B cell (primary cell): Measurements from ENCODE around the gene AQR. TPM values are rescaled to one million over a fixed set of nuclear protein-coding genes. Genes with fewer than 3 reads are reported as not detected.

Experiments used
- ATAC-seq: fragments of 200-7000 bp; cut with Tn5 transposase; one replicate; pipeline ENCODE4 v1.10.0; 2021; ENCODE audit warnings: low read depth, mild to moderate bottlenecking, moderate number of reproducible peaks, moderate library complexity
- CTCF ChIA-PET: fragments of 350-600 bp; sonication (Branson Sonifier 250); formaldehyde crosslinking; loops from one replicate; lab custom pipeline; 2021; ENCODE audit warnings: antibody characterized with exemption, inconsistent platforms; lab: Charles Lee
- POLR2A ChIA-PET: fragments of 350-600 bp; sonication (Branson Sonifier 250); formaldehyde crosslinking; loops from one replicate; lab custom pipeline; 2021; ENCODE audit warnings: antibody characterized with exemption; lab: Charles Lee
- DNase-seq: peaks from one replicate; pipeline ENCODE4 v3.0.0; 2013
- H2AFZ ChIP-seq: 2 replicates; pipeline ENCODE4 v1.6.1; 2012; ENCODE audit warnings: mild to moderate bottlenecking, low read depth, low read length; ENCODE audit not compliant: insufficient read depth, poor library complexity, severe bottlenecking
- H3K27ac ChIP-seq, 2 donors: 1 replicate in 1 of 2; 2 replicates in 1 of 2; pipeline ENCODE4 v1.5.1; 2012 to 2013; ENCODE audit warnings: low read length in 2 of 2, mild to moderate bottlenecking in 2 of 2, moderate library complexity in 1 of 2
- H3K27me3 ChIP-seq, 4 experiments: fragments of 200-600 bp in 1 of 4; sonication (generic) in 1 of 4; replicated peaks in 1 of 4; 1 replicate in 2 of 4; 2 replicates in 2 of 4; pipeline versions ENCODE4 v1.6.1 to v1.7.0; 2013 to 2016; ENCODE audit warnings: low read length in 3 of 4, mild to moderate bottlenecking in 2 of 4, mixed read lengths in 1 of 4, moderate library complexity in 1 of 4; ENCODE audit not compliant: insufficient read depth in 4 of 4, control insufficient read depth in 3 of 4; ENCODE audit errors: control extremely low read depth in 1 of 4
- H3K36me3 ChIP-seq, 2 experiments: replicated peaks in 1 of 2; 1 replicate in 1 of 2; 2 replicates in 1 of 2; pipeline versions ENCODE4 v1.6.1 to v1.7.1; 2013; ENCODE audit warnings: low read length in 1 of 2; ENCODE audit not compliant: insufficient read depth in 2 of 2, control insufficient read depth in 1 of 2; ENCODE audit errors: control extremely low read depth in 1 of 2, extremely low read depth in 1 of 2
- H3K4me1 ChIP-seq, 2 donors: fragments of 200-600 bp in 1 of 2; sonication (generic) in 1 of 2; 1 replicate in 1 of 2; 2 replicates in 1 of 2; pipeline versions ENCODE4 v1.5.1 to v1.6.1; 2013 to 2017; ENCODE audit warnings: low read length in 2 of 2; ENCODE audit not compliant: control insufficient read depth in 2 of 2, insufficient read depth in 2 of 2
- H3K4me2 ChIP-seq: replicated peaks from 2 replicates; pipeline ENCODE3; 2012; ENCODE audit warnings: mild to moderate bottlenecking, low read depth, low read length; ENCODE audit not compliant: poor library complexity, severe bottlenecking
- H3K4me3 ChIP-seq, 5 experiments: fragments of 200-600 bp in 1 of 5; sonication (generic) in 1 of 5; 1 replicate in 3 of 5; 2 replicates in 2 of 5; pipeline versions ENCODE4 v1.5.1 to v1.7.0; 2011 to 2016; ENCODE audit warnings: low read length in 4 of 5, mild to moderate bottlenecking in 4 of 5, low read depth in 2 of 5, control low read depth in 1 of 5, moderate library complexity in 1 of 5; ENCODE audit not compliant: insufficient read depth in 1 of 5; ENCODE audit errors: control extremely low read depth in 1 of 5, extremely low read depth in 1 of 5
- H3K79me2 ChIP-seq: fragments of 200-600 bp; sonication (generic); one replicate; pipeline ENCODE4 v1.6.0; 2016; ENCODE audit warnings: low read length; ENCODE audit not compliant: control insufficient read depth, insufficient read depth
- H3K9ac ChIP-seq: fragments of 200-600 bp; sonication (generic); 2 replicates; pipeline ENCODE4 v1.6.1; 2017; ENCODE audit warnings: mild to moderate bottlenecking, low read length, moderate library complexity
- H3K9me3 ChIP-seq, 3 donors: one replicate each; pipeline versions ENCODE4 v1.6.1 to v1.7.1; 2013; ENCODE audit warnings: low read length in 2 of 3; ENCODE audit not compliant: control insufficient read depth in 2 of 3, insufficient read depth in 1 of 3; ENCODE audit errors: control extremely low read depth in 1 of 3
- H4K20me1 ChIP-seq: 2 replicates; pipeline ENCODE4 v1.6.0; 2012; ENCODE audit warnings: mild to moderate bottlenecking, low read length; ENCODE audit not compliant: insufficient read depth, control insufficient read depth, poor library complexity, severe bottlenecking
- H3K27ac Mint-ChIP-seq: one replicate; pipeline ENCODE4 v1.8.0; 2021; ENCODE audit warnings: mixed read lengths
- H3K27me3 Mint-ChIP-seq: one replicate; pipeline ENCODE4 v1.8.0; 2021; ENCODE audit warnings: mixed read lengths
- H3K4me1 Mint-ChIP-seq: one replicate; pipeline ENCODE4 v1.8.0; 2021; ENCODE audit warnings: mixed read lengths
- H3K4me3 Mint-ChIP-seq: one replicate; pipeline ENCODE4 v1.8.0; 2021; ENCODE audit warnings: mixed read lengths
- H3K9me3 Mint-ChIP-seq: one replicate; pipeline ENCODE4 v1.8.0; 2022; ENCODE audit warnings: mixed read lengths; ENCODE audit not compliant: insufficient read depth
- EZH2 ChIP-seq: IDR thresholded peaks from 2 replicates; pipeline ENCODE4 v1.6.1; 2012; ENCODE audit warnings: borderline replicate concordance, low read depth, mild to moderate bottlenecking, moderate library complexity, low read length; ENCODE audit not compliant: insufficient read depth, poor library complexity, severe bottlenecking
- WGBS: methylation state at CpG from one replicate; pipeline ENCODE4 v1.1.5; 2013; ENCODE audit warnings: missing lambda C conversion rate; ENCODE audit not compliant: insufficient coverage; 5-methylcytosine and 5-hydroxymethylcytosine counted together
- intact Hi-C: fragments of 100-400 bp; cut with micrococcal nuclease; formaldehyde crosslinking; loops from one replicate; pipeline ENCODE4 v1.10.0; 2022
- polyA plus RNA-seq: library from polyadenylated mRNA; depleted of rRNA; stranded (reverse); fragments of >200 nt; gene quantifications from 2 replicates; pipeline ENCODE4 v1.2.3, GENCODE V29; 2012
- total RNA-seq, 2 donors: library from RNA; stranded (reverse); fragments of 120-200 nt in 1 of 2; gene quantifications; 1 replicate in 1 of 2; 2 replicates in 1 of 2; pipeline versions ENCODE4 v1.2.3 to v1.2.4, GENCODE V29; 2013 to 2022
- TF ChIP-seq, protein P1 (sequence below): fragments of 200-600 bp; IDR thresholded peaks from one replicate; pipeline ENCODE4 v1.8.0; 2022; ENCODE audit warnings: antibody characterized with exemption, mild to moderate bottlenecking

Gene AQR
- total and polyA plus RNA-seq, 2 donors (not counting 1 experiment from before 2014, with no cell fraction given), result 24.2 to 41.7 TPM

DNA sequence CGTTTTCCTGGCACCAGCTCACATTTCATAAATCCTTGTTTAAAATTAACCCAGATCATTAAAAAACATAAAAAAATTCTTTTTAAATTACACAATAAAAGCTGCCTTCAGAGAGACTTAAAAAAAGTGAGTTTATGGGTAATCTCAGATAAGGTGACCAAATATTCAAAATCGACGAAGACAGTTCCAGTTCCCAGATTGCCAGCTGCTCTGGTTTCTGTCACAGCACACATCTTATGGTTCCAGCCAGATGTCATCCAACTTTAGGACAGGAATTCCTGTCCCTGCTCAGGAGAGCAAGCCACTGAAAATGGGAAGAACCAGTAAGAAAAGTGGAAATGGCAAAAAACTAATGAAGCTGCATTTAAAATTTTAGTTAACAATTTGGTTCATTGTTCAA lies 34.4 kb upstream of the AQR start:
- WGBS, result no CpG with 5 or more reads among the region's 3 CpGs
- H3K9ac ChIP-seq, result no peak overlapping the region
- H3K27ac Mint-ChIP-seq, result no peak overlapping the region
- ChIA-PET POLR2A (no interaction called here), CTCF (no interaction called here)
- no peaks in the 10 kb centered on the region for H3K4me1 ChIP-seq
- ATAC-seq (no peak), DNase-seq (no peak)
- intact Hi-C loops, result no loop called here
- H3K27me3 Mint-ChIP-seq, result peaks cover 5% of the 10 kb centered on the region
- no peak overlapping the region for H2AFZ ChIP-seq
- no peaks in the 10 kb centered on the region for H3K4me1 Mint-ChIP-seq
- no peak overlapping the region for H3K4me3 ChIP-seq
- H3K27ac ChIP-seq, result no peak overlapping the region
- H3K9me3 ChIP-seq, result no peaks in the 10 kb centered on the region
- H4K20me1 ChIP-seq, result no peaks in the 10 kb centered on the region
- H3K36me3 ChIP-seq, result no peaks in the 10 kb centered on the region
- H3K9me3 Mint-ChIP-seq, result no peaks in the 10 kb centered on the region
- no peaks in the 10 kb centered on the region for H3K79me2 ChIP-seq
- H3K4me2 ChIP-seq, result no peak overlapping the region
- TF ChIP-seq, protein P1, sequence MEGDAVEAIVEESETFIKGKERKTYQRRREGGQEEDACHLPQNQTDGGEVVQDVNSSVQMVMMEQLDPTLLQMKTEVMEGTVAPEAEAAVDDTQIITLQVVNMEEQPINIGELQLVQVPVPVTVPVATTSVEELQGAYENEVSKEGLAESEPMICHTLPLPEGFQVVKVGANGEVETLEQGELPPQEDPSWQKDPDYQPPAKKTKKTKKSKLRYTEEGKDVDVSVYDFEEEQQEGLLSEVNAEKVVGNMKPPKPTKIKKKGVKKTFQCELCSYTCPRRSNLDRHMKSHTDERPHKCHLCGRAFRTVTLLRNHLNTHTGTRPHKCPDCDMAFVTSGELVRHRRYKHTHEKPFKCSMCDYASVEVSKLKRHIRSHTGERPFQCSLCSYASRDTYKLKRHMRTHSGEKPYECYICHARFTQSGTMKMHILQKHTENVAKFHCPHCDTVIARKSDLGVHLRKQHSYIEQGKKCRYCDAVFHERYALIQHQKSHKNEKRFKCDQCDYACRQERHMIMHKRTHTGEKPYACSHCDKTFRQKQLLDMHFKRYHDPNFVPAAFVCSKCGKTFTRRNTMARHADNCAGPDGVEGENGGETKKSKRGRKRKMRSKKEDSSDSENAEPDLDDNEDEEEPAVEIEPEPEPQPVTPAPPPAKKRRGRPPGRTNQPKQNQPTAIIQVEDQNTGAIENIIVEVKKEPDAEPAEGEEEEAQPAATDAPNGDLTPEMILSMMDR, result no peak
- no peak for TF ChIP-seq EZH2
- H3K4me3 Mint-ChIP-seq, result no peak overlapping the region
- H3K27me3 ChIP-seq, result no peaks in the 10 kb centered on the region

DNA sequence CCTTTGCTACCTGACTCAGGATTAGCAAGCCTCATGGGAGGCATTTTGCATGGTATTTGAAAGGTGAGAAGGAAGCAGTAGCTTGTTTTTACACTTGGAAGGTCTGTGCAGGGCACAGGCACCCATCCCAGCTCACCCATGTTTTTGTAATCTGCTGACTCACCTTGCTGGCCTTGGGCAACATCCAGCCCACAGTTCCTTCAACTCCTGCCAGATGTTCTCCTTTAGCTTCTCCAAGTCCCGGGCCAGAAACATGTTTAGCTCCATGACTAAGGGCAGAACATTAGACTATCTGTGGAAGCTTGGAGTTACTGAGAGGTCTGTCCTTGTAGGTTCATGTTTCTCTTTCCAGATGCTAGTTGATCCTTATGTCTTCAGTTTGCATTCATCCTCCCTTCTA lies 31.0 kb upstream of the AQR start:
- no peaks in the 10 kb centered on the region for H4K20me1 ChIP-seq
- no peaks in the 10 kb centered on the region for H3K36me3 ChIP-seq
- POLR2A ChIA-PET, result interaction anchor here (0.6 kb wide), 1 partner anchor 674 kb away, joined by 6 read pairs; no protein-coding TSS in a partner anchor
- H3K27ac ChIP-seq, result no peak overlapping the region
- H3K9me3 ChIP-seq, result no peaks in the 10 kb centered on the region
- Mint-ChIP-seq H3K9me3 (no peaks in the 10 kb centered on the region), H3K27me3 (peaks cover 10% of the 10 kb centered on the region), H3K4me1 (no peaks in the 10 kb centered on the region), H3K27ac (no peak overlapping the region), H3K4me3 (no peak overlapping the region)
- DNase-seq, result no peak
- intact Hi-C loops, result no loop called here
- WGBS, result no CpG with 5 or more reads among the region's 1 CpG
- TF ChIP-seq EZH2, result no peak
- TF ChIP-seq, protein P1, result no peak
- H2AFZ ChIP-seq, result no peak overlapping the region
- no peak overlapping the region for H3K4me2 ChIP-seq
- ATAC-seq, result no peak
- H3K79me2 ChIP-seq, result no peaks in the 10 kb centered on the region
- no peak overlapping the region for H3K9ac ChIP-seq
- H3K4me3 ChIP-seq, result no peak overlapping the region
- H3K27me3 ChIP-seq, result peaks cover 0 to 3% (median 0%) of the 10 kb centered on the region in 4 experiments
- CTCF ChIA-PET, result no interaction called here
- no peaks in the 10 kb centered on the region for H3K4me1 ChIP-seq
